NCI-H446 (cell line): ENCODE measurements around the gene RABGEF1.
A peak's percentile ranks its signal among the peaks of the same experiment; 100 is the strongest.
"Not testable (repeated sequence)": the region's sequence is repeated elsewhere in the genome, so short reads cannot be mapped to it uniquely, and the experiment has no call there.

ENCODE experiments used
- DNase-seq, 2 experiments: peaks; one replicate each; lab custom pipeline; 2025; lab: John Stamatoyannopoulos, UW

RABGEF1 gene

GRCh38 chr7:66815186-66815875 lies 74.8 kb downstream of the RABGEF1 start:
- DNase-seq: not testable (repeated sequence)

GRCh38 chr7:66815951-66816350 lies 75.4 kb downstream of the RABGEF1 start:
- no peak for DNase-seq

GRCh38 chr7:66816658-66817057 lies 76.1 kb downstream of the RABGEF1 start:
- not testable (repeated sequence) for DNase-seq

GRCh38 chr7:66817208-66817795 lies 76.8 kb downstream of the RABGEF1 start:
- not testable (repeated sequence) for DNase-seq

GRCh38 chr7:66817956-66818355 lies 77.4 kb downstream of the RABGEF1 start:
- not testable (repeated sequence) for DNase-seq

- no peak for DNase-seq
Observed at GRCh38 chr7:66824041-66824440, 83.5 kb downstream of the RABGEF1 start.

GRCh38 chr7:66825538-66825937 lies 85.0 kb downstream of the RABGEF1 start:
- peak in 1 of 2 experiments; percentile 8 for DNase-seq

GRCh38 chr7:66826649-66827048 lies 86.1 kb downstream of the RABGEF1 start:
- no peak for DNase-seq

- DNase-seq: not testable (repeated sequence)
Observed at GRCh38 chr7:66830976-66831375, 90.4 kb downstream of the RABGEF1 start.

- DNase-seq: no peak
Observed at GRCh38 chr7:66832531-66833351, 92.2 kb downstream of the RABGEF1 start.

- DNase-seq: peak in 1 of 2 experiments; percentile 45
Observed at GRCh38 chr7:66837007-66837406, 96.5 kb downstream of the RABGEF1 start.

GRCh38 chr7:66837661-66838060 lies 97.1 kb downstream of the RABGEF1 start:
- no peak for DNase-seq

- DNase-seq: no peak
Observed at GRCh38 chr7:66839814-66840213, 99.3 kb downstream of the RABGEF1 start.

GRCh38 chr7:66840316-66840715 lies 99.8 kb downstream of the RABGEF1 start:
- DNase-seq: no peak

GRCh38 chr7:66841898-66842297 lies 101.4 kb downstream of the RABGEF1 start:
- DNase-seq: no peak

- DNase-seq: not testable (repeated sequence)
Observed at GRCh38 chr7:66843492-66843891, 103.0 kb downstream of the RABGEF1 start.

GRCh38 chr7:66844552-66845378 lies 104.2 kb downstream of the RABGEF1 start:
- peak; percentile 94 to 99 for DNase-seq

- DNase-seq: no peak
Observed at GRCh38 chr7:66845379-66846095, 105.0 kb downstream of the RABGEF1 start.

- not testable (repeated sequence) for DNase-seq
Observed at GRCh38 chr7:66846096-66846445, 105.5 kb downstream of the RABGEF1 start.

GRCh38 chr7:66847523-66847855 lies 107.0 kb downstream of the RABGEF1 start:
- not testable (repeated sequence) for DNase-seq
